GM19240 (cell line): ENCODE data around the gene RNF224.

Source experiments
- DNase-seq: peaks from one replicate; pipeline ENCODE4 v3.0.0; 2011; ENCODE audit warnings: low spot score; ENCODE audit not compliant: insufficient read length

Gene RNF224

DNA sequence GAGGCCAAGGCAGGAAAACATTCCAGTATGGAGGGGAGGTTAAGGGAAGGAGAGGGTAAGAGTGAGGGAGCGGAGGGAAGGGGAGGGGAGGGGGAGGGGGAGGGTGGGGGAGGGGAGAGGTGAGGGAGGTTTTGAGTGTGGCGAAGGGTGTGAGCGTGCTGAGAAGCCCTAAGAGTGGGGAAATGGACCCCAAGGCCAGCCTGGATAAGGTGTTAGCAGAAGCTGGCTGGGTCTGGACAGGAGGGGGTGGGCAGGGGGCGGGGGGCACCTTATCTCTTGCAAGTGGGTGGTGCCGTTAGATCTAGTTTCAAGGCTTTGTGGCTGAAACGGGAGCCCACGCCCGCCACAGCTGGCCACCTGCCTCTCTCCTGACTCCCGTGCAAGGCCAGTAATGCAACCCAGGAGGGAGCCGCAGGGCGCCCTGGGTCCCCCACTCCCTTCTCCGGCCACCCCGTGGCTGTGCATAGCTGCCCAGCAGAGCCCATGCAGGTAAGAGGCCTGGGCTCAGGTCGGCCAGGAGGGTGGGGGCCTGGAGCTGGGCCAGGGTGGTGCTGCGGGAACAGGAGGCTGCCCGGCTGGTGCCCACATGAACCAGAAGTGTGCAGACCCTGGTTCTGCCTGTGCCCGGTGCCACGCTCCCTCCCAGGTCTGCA, 677 bp downstream of the RNF224 start:
- DNase-seq, result no peak

DNA sequence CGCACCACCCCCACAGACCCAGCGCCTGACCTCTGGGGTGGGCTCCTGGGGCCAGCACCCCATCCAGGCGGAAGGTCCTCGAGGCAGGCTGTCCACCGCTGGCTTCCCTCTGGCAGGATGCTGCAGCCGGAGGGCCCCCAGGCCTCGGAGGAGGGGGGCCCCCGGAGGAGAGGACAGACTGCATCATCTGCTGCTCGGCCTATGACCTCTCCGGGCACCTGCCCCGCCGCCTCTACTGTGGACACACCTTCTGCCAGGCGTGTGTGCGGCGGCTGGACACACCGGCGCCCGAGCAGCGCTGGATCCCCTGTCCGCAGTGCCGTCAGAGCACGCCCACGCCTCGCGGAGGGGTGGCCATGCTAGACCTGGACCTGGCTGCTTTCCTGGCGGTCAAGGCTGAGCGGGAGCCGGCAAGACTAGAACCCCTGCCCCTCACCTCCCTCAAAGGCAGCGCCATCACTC, 1.2 kb downstream of the RNF224 start:
- DNase-seq, result no peak

- no peak for DNase-seq
Observed at GRCh38 chr9:137228968-137229896, 1.9 kb downstream of the RNF224 start.

DNA sequence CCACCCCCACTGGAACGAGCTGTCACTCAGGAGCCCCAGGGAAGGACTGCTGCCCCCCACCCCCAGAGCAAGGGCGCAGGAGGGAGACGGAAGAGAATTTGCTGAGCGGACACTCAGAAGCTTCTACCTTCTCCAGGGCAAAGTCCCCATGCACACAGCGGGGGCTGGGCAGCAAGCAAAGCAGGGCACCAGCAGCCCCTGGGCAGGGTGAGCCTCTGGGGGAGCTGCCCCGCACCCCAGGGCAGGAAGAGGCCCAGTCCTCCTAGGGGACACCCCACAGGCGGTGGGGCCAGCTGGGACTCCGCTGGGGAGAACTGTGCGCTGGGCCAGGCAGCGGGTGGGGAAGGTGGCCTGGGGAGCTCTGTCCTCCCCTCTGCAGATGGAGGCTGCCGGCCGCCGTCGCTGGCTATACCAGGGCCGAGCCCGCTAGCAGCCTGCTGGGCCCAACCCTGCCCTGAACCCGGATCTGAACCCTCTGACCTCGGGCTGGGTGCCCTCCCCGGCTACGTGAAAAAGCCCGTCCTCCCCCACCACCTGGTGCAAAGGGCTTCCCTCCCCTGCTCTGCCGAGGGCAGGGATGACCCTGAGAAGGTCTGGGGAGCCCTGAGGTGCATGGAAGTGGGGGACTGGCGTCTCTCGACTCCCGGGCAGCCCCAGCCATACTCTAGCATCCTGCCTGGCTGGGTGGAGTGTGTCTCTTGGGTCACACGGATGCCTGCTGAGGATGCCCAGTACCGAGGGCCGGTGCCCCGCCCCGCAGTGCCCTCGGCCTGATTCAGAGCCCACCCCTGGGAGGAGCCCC, 2.8 kb downstream of the RNF224 start:
- DNase-seq, result no peak

DNA sequence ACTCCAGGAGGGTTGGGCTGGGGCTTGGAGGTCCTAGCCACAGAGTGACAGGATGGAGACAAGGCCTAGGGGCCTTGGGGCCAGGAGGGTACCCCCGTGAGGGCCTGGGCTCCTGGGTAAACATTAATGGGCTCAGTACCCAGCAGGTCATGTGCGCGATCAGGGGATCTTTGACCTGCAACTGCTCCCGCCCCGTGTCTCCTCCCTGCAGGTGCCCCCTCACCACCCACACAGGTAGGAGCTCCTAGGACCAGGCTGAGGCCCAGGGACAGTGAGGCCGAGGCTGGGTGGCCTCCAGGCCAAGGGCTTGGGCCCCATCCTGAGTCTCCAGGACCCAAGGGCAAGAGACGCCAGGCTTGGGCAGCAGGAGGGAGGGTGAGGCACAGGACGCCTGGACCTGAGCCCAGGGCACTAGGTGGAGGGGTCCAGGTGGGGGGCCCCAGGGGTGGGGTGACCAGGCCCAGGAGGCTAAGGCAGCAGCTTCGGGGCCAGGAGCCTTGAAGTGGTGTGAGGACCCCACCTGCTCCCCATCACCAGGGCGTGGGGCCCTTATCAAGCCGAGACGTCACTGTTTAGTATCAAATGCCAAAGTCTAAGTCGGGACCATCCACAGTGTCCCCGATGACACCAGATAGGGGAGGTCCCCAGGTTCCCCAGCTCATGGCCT, 3.5 kb downstream of the RNF224 start, which contains the start of gene SLC34A3:
Gene SLC34A3 (plus strand): TSS at position 197 of the 667 bp plus-strand sequence. CDS start 802 bp downstream, outside the sequence.
- no peak for DNase-seq

GRCh38 chr9:137231372-137232039, 4.2 kb downstream of the RNF224 start:
- DNase-seq, result no peak

GRCh38 chr9:137232101-137232500, 4.8 kb downstream of the RNF224 start:
- no peak for DNase-seq

DNA sequence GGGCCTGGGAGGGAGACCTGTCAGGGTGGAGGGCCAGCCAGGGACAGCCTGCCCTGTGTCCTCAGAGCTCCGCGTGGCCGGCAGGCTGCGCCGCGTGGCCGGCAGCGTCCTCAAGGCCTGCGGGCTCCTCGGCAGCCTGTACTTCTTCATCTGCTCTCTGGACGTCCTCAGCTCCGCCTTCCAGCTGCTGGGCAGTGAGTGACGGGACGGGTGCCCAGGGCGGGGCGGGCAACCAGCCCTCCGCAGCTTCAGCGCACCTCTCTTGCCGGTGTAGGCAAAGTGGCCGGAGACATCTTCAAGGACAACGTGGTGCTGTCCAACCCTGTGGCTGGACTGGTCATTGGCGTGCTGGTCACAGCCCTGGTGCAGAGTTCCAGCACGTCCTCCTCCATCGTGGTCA, 5.2 kb downstream of the RNF224 start:
- no peak for DNase-seq

- DNase-seq, result no peak
Observed at GRCh38 chr9:137233143-137233980, 6.1 kb downstream of the RNF224 start.

- no peak for DNase-seq
Observed at GRCh38 chr9:137234055-137234697, 6.9 kb downstream of the RNF224 start.

- DNase-seq, result no peak
Observed at GRCh38 chr9:137234758-137235423, 7.6 kb downstream of the RNF224 start.

- DNase-seq, result no peak
Observed at GRCh38 chr9:137235424-137236237, 8.3 kb downstream of the RNF224 start.

- peak; percentile 99 for DNase-seq
Observed at GRCh38 chr9:137236238-137236935, 9.1 kb downstream of the RNF224 start.

- no peak for DNase-seq
Observed at GRCh38 chr9:137236936-137237421, 9.7 kb downstream of the RNF224 start.

DNA sequence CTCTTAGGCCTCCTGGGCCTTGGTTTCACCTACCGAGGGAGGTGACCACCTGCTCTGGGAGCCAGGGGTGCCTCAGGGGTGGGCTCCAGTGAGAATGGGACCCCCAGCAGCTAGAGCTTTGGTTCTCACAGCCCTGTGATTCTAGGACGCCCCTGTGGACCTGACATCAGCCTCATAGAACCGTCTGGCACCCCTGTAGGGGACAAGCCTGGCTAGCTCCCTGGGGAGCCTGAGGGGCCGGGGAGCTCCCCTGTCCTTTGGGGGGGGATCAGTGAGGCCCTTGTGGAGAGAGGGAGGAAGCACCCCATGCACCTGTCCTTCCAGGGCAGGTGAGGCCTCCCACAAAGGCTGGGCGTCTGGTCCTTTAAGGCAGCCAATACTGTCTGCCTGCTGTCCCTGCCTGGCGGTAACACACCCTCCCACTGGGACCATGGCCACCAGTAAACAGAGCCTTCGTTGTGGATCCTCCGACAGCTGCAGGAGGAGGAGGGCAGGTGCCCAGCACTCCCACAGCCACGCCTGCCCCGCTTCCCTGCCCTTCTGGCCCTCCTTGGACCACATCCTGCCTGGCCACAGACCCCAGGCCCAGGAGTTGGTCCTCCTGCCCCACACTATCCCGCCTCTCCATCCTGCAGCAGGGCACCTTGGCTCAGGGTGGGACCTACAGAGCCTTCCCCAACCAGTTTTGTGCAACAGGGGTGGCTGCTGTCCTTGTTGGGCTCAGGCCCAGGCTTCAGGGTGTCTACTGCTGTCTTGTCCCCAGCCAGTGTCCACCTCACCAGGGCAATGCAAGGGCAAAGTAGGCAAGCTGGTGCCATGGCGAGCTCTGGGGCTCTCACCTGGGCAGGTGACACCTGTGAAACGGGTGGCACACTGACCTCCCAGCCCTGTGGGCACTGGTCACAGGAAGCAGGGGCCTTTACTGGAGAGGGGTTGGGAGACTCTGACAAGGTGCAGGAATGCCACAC, 10.7 kb downstream of the RNF224 start:
- no peak for DNase-seq
